Activated CD4-positive, alpha-beta T cell treated with anti-CD3 and anti-CD28 coated beads, Interleukin-2, amount 50 U/mL, for 24 hours (primary cell): Measurements from ENCODE around the gene ASIC1.
"Not testable (repeated sequence)": the region's sequence is repeated elsewhere in the genome, so short reads cannot be mapped to it uniquely, and the experiment has no call there.

Source experiments
- DNase-seq, 2 donors: peaks; one replicate each; pipeline ENCODE4 v3.0.0-alpha.2; 2020; ENCODE audit warnings: low read depth in 1 of 2, low spot score in 1 of 2

ASIC1 gene

GRCh38 chr12:50084409-50084774 lies 27.0 kb downstream of the ASIC1 start:
- DNase-seq, result not testable (repeated sequence)

- peak; percentile 69 to 82 for DNase-seq
These were observed 27.6 kb downstream of the ASIC1 start, which contains the start of gene SMARCD1 for GRCh38 chr12:50084775-50085614. TSS of gene SMARCD1 (plus strand) at chr12:50085342. CDS start at chr12:50085370, 28 bp downstream.

GRCh38 chr12:50085615-50086072 lies 28.2 kb downstream of the ASIC1 start:
- DNase-seq, result no peak

- DNase-seq, result no peak
These were observed 28.8 kb downstream of the ASIC1 start for GRCh38 chr12:50086148-50086547.

GRCh38 chr12:50087151-50087550 lies 29.8 kb downstream of the ASIC1 start:
- no peak for DNase-seq

- no peak for DNase-seq
These were observed 30.6 kb downstream of the ASIC1 start for GRCh38 chr12:50087995-50088394.

GRCh38 chr12:50088577-50089335 lies 31.4 kb downstream of the ASIC1 start:
- peak in 1 of 2 donors; percentile 40 for DNase-seq

- no peak for DNase-seq
These were observed 32.3 kb downstream of the ASIC1 start for GRCh38 chr12:50089730-50090129.

- no peak for DNase-seq
These were observed 33.0 kb downstream of the ASIC1 start for GRCh38 chr12:50090391-50090790.

- no peak for DNase-seq
These were observed 40.6 kb downstream of the ASIC1 start for GRCh38 chr12:50097952-50098351.

GRCh38 chr12:50099302-50100008 lies 42.1 kb downstream of the ASIC1 start:
- no peak for DNase-seq

GRCh38 chr12:50100561-50100960 lies 43.2 kb downstream of the ASIC1 start:
- DNase-seq, result no peak

- DNase-seq, result no peak
These were observed 44.3 kb downstream of the ASIC1 start for GRCh38 chr12:50101663-50102062.

- no peak for DNase-seq
These were observed 44.7 kb downstream of the ASIC1 start for GRCh38 chr12:50102131-50102531.

GRCh38 chr12:50102646-50103309 lies 45.4 kb downstream of the ASIC1 start:
- DNase-seq, result no peak

- no peak for DNase-seq
These were observed 46.0 kb downstream of the ASIC1 start for GRCh38 chr12:50103351-50103750.

- DNase-seq, result no peak
These were observed 46.4 kb downstream of the ASIC1 start, which contains the start of gene GPD1 for GRCh38 chr12:50103767-50104321. TSS of gene GPD1 (plus strand) at chr12:50104008. CDS start at chr12:50104051, 43 bp downstream.

GRCh38 chr12:50104417-50105366 lies 47.3 kb downstream of the ASIC1 start:
- no peak for DNase-seq

- no peak for DNase-seq
These were observed 48.6 kb downstream of the ASIC1 start for GRCh38 chr12:50105913-50106450.
